Pancreas (tissue), 10 donors: ENCODE measurements around the gene MPND. TPM values are rescaled to one million over a fixed set of nuclear protein-coding genes. Genes with fewer than 3 reads are reported as not detected.

Experiments
- ATAC-seq, 4 donors: fragments of 200-7000 bp; cut with Tn5 transposase; one replicate each; pipeline versions ENCODE4 v1.8.0 to v1.9.1; 2020; ENCODE audit warnings: mild to moderate bottlenecking in 4 of 4, moderate library complexity in 4 of 4
- DNase-seq, 6 donors: peaks; one replicate each; pipeline ENCODE4 v3.0.0-alpha.2; 2020
- FAIRE-seq: peaks from 2 replicates; lab custom pipeline; 2012; peaks lifted over from hg19 to GRCh38; lab: Jason Lieb, UNC
- H3K27ac ChIP-seq, 4 donors: fragments of 200-600 bp; sonication (generic); 1 replicate in 3 of 4; 2 replicates in 1 of 4; pipeline versions ENCODE4 v1.5.0 to v1.8.0; 2020
- H3K27me3 ChIP-seq, 4 donors: fragments of 200-600 bp; one replicate each; pipeline ENCODE4 v1.8.0; 2021
- H3K36me3 ChIP-seq, 3 donors: fragments of 200-600 bp; sonication (generic) in 1 of 3; one replicate each; pipeline versions ENCODE4 v1.5.0 to v1.8.0; 2020 to 2021
- H3K4me1 ChIP-seq, 3 donors: fragments of 200-600 bp; one replicate each; pipeline ENCODE4 v1.8.0; 2021
- H3K4me3 ChIP-seq, 4 donors: fragments of 200-600 bp; sonication (generic) in 2 of 4; one replicate each; pipeline versions ENCODE4 v1.5.0 to v1.8.0; 2020 to 2021
- H3K9me3 ChIP-seq, 4 donors: fragments of 200-600 bp; one replicate each; pipeline ENCODE4 v1.8.0; 2021
- WGBS, 2 donors: extraction: QIAGEN DNeasy Blood & Tissue Kit; methylation state at CpG; one replicate each; pipeline ENCODE4 v1.1.7; 2013; 5-methylcytosine and 5-hydroxymethylcytosine counted together
- intact Hi-C, 3 donors: fragments of 100-400 bp; cut with DNase I; formaldehyde crosslinking; loops; one replicate each; pipeline versions ENCODE4 v1.11.1 to v1.14.2; 2022
- polyA plus RNA-seq, 2 donors: library from polyadenylated mRNA; stranded (reverse); fragments of 200-250 nt; gene quantifications; one replicate each; pipeline ENCODE4 v1.2.3, GENCODE V29; 2013
- total RNA-seq, 6 donors: library from RNA; stranded (reverse); fragmentation: NEBNext Ultra II Directional in 4 of 6; extraction: Animal tissue kit (Norgen Biotek cat#: 25700) in 4 of 6; gene quantifications; one replicate each; pipeline versions ENCODE4 v1.2.1 to v1.2.4, GENCODE V29; 2021 to 2023
- TF ChIP-seq, protein P1 (sequence below), 4 donors: fragments of 200-600 bp; sonication (generic) in 3 of 4; IDR thresholded peaks; one replicate each; pipeline versions ENCODE4 v1.5.0 to v1.8.0; 2021; ENCODE audit warnings: antibody characterized with exemption in 4 of 4
- donor health status: healthy with polysubstance abuse.
- donor health status: DM: no; HTN: no; CAD: no; lungs with moderate emphysema.
- donor health status: DM: no; HTN: no; CAD: no.
- donor health status: control.
- donor health status: control.
- donor health status: Bipolar disorder and iron deficiency.
- donor health status: DM: yes; HTN: yes; CAD: no.
- donor health status: DM: no; HTN: no; CAD: no.
- donor health status: DM: no; HTN: no; CAD: no.
- donor health status: DM: yes; HTN: yes; CAD: no.

MPND gene
- total and polyA plus RNA-seq, 8 donors, result 11.8 to 20.0 (median 16.2) TPM

DNA sequence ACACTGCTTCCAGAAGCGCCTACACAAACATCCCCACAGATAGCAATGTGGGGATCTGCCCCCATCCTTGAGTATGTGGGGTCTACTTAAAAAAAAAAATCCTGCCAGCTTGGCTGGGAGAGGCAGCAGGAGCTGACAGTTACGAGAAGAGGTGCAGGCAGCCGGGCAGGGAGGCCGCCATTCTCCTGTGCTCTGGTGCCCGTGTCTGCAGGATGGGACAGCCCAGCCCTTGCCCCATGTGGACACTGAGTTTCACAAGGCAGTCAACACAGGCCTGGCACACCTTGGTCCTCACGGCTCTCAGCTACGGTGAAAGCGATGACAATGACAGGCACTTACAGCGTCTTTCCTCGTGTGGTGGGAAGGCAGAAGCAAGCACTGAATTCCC, 24.0 kb downstream of the MPND start:
- WGBS, 2 donors, result 89 to 92% methylated on average over 10 of the region's 10 CpGs
- Histone ChIP-seq H3K27me3 (no peaks in the 10 kb centered on the region), H3K36me3 (peaks cover 4 to 21% (median 11%) of the 10 kb centered on the region in 3 donors), H3K9me3 (no peaks in the 10 kb centered on the region), H3K27ac (no peak overlapping the region), H3K4me1 (peaks cover 7 to 27% (median 14%) of the 10 kb centered on the region in 3 donors), H3K4me3 (no peak overlapping the region)
- FAIRE-seq, result no peak
- intact Hi-C loops, result no loop called here
- TF ChIP-seq, protein P1, sequence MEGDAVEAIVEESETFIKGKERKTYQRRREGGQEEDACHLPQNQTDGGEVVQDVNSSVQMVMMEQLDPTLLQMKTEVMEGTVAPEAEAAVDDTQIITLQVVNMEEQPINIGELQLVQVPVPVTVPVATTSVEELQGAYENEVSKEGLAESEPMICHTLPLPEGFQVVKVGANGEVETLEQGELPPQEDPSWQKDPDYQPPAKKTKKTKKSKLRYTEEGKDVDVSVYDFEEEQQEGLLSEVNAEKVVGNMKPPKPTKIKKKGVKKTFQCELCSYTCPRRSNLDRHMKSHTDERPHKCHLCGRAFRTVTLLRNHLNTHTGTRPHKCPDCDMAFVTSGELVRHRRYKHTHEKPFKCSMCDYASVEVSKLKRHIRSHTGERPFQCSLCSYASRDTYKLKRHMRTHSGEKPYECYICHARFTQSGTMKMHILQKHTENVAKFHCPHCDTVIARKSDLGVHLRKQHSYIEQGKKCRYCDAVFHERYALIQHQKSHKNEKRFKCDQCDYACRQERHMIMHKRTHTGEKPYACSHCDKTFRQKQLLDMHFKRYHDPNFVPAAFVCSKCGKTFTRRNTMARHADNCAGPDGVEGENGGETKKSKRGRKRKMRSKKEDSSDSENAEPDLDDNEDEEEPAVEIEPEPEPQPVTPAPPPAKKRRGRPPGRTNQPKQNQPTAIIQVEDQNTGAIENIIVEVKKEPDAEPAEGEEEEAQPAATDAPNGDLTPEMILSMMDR (IDR thresholded peaks at IDR 0.05), result no peak
- DNase-seq, result peak in 2 of 6 donors; percentile 13 to 20
- ATAC-seq, result no peak

DNA sequence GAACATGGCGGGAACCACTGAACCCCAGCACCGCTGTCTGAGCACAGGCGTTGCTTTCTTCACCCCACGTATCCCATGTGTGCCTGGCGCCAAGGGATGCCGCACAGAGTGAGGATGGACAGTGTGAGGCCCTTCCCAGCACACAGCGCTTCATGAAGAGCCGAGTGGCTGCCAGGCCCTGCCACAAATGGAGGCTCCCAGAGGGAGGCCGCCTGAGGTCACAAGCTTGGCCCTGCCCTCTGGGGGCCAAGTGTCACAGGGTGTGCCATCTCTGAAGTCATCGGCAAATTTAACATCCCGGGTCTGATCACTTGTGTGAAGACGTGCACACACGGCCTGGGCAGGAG, 24.4 kb downstream of the MPND start:
- Histone ChIP-seq H3K4me1 (peaks cover 7 to 27% (median 14%) of the 10 kb centered on the region in 3 donors), H3K4me3 (no peak overlapping the region), H3K36me3 (peaks cover 3 to 18% (median 9%) of the 10 kb centered on the region in 3 donors), H3K27me3 (no peaks in the 10 kb centered on the region), H3K9me3 (no peaks in the 10 kb centered on the region), H3K27ac (no peak overlapping the region)
- DNase-seq (peak in 1 of 6 donors; percentile 14), ATAC-seq (no peak), FAIRE-seq (no peak)
- TF ChIP-seq, protein P1 (IDR thresholded peaks at IDR 0.05), result no peak
- WGBS, 2 donors, result 86 to 87% methylated on average over 13 of the region's 13 CpGs
- intact Hi-C loops, result no loop called here

DNA sequence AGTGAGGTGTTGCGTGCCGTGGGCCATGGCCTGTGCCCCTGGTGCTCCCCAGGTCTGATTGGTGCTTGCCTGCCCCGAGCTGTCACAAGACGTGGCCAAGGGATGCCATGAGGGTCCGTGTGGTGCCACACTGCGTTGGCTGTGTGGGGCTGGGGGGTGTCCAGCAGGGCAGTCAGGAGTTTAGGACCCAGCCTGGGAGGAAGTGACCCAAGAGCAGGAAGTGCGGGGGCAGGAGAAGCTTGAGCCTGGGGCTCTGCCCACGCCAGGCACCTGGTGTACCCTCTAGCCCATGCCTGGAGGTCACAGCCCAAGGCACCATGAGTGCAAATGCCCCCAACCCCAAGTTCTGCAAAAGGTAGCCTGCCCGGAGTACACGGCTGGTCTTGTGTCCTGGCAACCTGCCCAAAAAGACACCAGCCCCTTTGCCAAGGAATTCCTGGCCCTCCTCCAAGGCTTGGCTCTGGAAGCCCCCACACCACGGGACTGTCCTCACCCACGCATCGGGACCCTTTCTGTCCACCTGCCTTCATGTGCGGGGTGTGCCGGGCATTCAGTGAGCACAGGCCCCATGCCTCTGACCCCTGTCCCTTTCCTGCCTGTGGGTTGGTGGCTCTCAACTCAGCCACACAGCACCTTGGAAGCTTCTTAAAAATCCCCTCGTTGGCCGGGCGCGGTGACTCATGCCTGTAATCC, 24.9 kb downstream of the MPND start:
- Histone ChIP-seq H3K4me1 (peaks cover 7 to 27% (median 18%) of the 10 kb centered on the region in 3 donors), H3K27ac (peak overlapping the region in 2 of 4 donors; percentile 42 to 62), H3K4me3 (no peak overlapping the region), H3K27me3 (no peaks in the 10 kb centered on the region), H3K36me3 (peaks cover 3 to 13% (median 6%) of the 10 kb centered on the region in 3 donors), H3K9me3 (no peaks in the 10 kb centered on the region)
- WGBS, 2 donors, result 64 to 70% methylated on average over 19 of the region's 19 CpGs
- FAIRE-seq (no peak), DNase-seq (peak in 4 of 6 donors; percentile 17 to 65 (median 33)), ATAC-seq (no peak)
- intact Hi-C loops, result no loop called here
- TF ChIP-seq, protein P1 (IDR thresholded peaks at IDR 0.05), result no peak

DNA sequence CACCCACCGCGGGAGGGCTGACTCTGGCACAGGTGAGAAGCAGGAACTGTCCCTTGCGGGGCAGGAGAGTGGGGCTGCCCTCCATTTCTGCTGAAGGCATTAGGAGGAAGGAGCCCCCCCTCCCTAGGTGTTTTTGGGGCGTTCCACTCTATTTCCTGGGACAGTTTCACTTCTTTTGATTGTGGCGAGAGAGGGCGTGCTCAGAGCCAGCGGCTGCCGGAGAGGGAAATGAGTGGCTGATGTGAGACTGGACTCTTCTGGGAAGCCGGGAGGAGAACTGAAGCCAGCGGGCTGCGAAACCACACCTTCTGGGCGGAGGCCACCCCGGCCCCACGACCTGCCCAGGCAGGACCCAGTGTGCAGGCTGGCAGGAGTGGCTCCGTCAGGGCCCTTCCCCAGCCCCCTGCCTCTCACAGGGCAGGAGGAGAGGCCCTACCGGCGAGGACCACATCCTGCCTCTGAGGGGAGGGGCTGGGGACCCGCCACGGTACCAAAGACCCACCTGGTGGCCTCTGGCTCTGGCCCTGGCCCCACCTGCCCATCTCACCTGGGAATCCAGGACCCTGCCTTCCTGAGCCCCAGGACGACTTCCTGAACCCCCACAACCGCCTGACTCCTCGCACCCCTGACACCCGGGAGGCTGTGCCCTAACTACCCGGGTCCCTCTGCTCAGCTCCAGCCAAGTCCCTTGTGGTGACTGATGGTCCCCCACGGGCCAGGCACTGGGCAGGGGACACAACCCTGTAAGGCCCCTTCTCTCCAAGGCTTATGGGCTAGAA, 25.9 kb downstream of the MPND start:
- FAIRE-seq (no peak), DNase-seq (peak in 4 of 6 donors; percentile 37 to 80 (median 48)), ATAC-seq (peak in 3 of 4 donors; percentile 55 to 64 (median 59))
- 57 to 60% methylated on average over 23 to 25 of the region's 25 CpGs for WGBS, 2 donors
- Histone ChIP-seq H3K27ac (peak overlapping the region in 3 of 4 donors; percentile 17 to 62 (median 42)), H3K4me1 (peaks cover 12 to 36% (median 28%) of the 10 kb centered on the region in 3 donors), H3K9me3 (no peaks in the 10 kb centered on the region), H3K27me3 (no peaks in the 10 kb centered on the region), H3K36me3 (peaks cover 0 to 5% (median 0%) of the 10 kb centered on the region in 3 donors), H3K4me3 (peak overlapping the region in 1 of 4 donors; percentile 28)
- TF ChIP-seq, protein P1 (IDR thresholded peaks at IDR 0.05), result no peak
- intact Hi-C loops, result no loop called here
